MM.1S (cell line): Measurements from ENCODE around the gene LILRB5.
"Not testable (repeated sequence)": the region's sequence is repeated elsewhere in the genome, so short reads cannot be mapped to it uniquely, and the experiment has no call there.

Experiments used
- DNase-seq: peaks from one replicate; pipeline ENCODE4 v3.0.0-alpha.2; 2015
- H2AFZ ChIP-seq: fragments of 300-600 bp; sonication (generic); 2 replicates; pipeline ENCODE4 v1.6.0; 2016; ENCODE audit warnings: antibody characterized with exemption, low read length
- H3F3A ChIP-seq: fragments of 300-600 bp; sonication (generic); 2 replicates; pipeline ENCODE4 v1.6.1; 2016; ENCODE audit warnings: mild to moderate bottlenecking, antibody characterized with exemption, low read length, moderate library complexity, mixed read lengths; ENCODE audit not compliant: insufficient read depth
- H3K27ac ChIP-seq: fragments of 300-600 bp; sonication (generic); 2 replicates; pipeline ENCODE4 v1.5.1; 2016; ENCODE audit warnings: mild to moderate bottlenecking, low read length
- H3K27me3 ChIP-seq: fragments of 300-600 bp; sonication (generic); replicated peaks from 2 replicates; pipeline ENCODE4 v1.6.0; 2016; ENCODE audit warnings: low read length; ENCODE audit not compliant: insufficient read depth
- H3K36me3 ChIP-seq: fragments of 300-600 bp; sonication (generic); replicated peaks from 2 replicates; pipeline ENCODE4 v1.6.1; 2016; ENCODE audit warnings: mild to moderate bottlenecking, low read length, mixed read lengths; ENCODE audit not compliant: insufficient read depth
- H3K4me1 ChIP-seq: fragments of 300-600 bp; sonication (generic); 2 replicates; pipeline ENCODE4 v1.6.1; 2016; ENCODE audit warnings: low read length, mixed read lengths
- H3K4me2 ChIP-seq: fragments of 300-600 bp; sonication (generic); 2 replicates; pipeline ENCODE4 v1.6.0; 2016; ENCODE audit warnings: low read depth, low read length
- H3K4me3 ChIP-seq: fragments of 300-600 bp; sonication (generic); 2 replicates; pipeline ENCODE4 v1.5.1; 2016; ENCODE audit warnings: low read length, mixed read lengths
- H3K79me2 ChIP-seq: fragments of 300-600 bp; sonication (generic); 2 replicates; pipeline ENCODE4 v1.6.1; 2016; ENCODE audit warnings: mixed run types, low read length, mixed read lengths
- H3K9ac ChIP-seq: fragments of 300-600 bp; sonication (generic); 2 replicates; pipeline ENCODE4 v1.6.1; 2016; ENCODE audit warnings: low read length, mixed read lengths
- H3K9me2 ChIP-seq: fragments of 300-600 bp; sonication (generic); replicated peaks from 2 replicates; pipeline ENCODE4 v1.6.1; 2016; ENCODE audit warnings: mild to moderate bottlenecking, low read length, mixed read lengths; ENCODE audit not compliant: insufficient read depth
- H3K9me3 ChIP-seq: fragments of 300-600 bp; sonication (generic); replicated peaks from 2 replicates; pipeline ENCODE4 v1.6.1; 2016; ENCODE audit warnings: mild to moderate bottlenecking, low read length, mixed read lengths; ENCODE audit not compliant: insufficient read depth
- H4K20me1 ChIP-seq: fragments of 300-600 bp; sonication (generic); 2 replicates; pipeline ENCODE4 v1.6.1; 2016; ENCODE audit warnings: mild to moderate bottlenecking, low read length, moderate library complexity, mixed read lengths; ENCODE audit not compliant: insufficient read depth
- CTCF ChIP-seq: fragments of 300-600 bp; sonication (generic); IDR thresholded peaks from 2 replicates; pipeline ENCODE4 v1.5.1; 2016; ENCODE audit warnings: antibody characterized with exemption, low read length, mixed read lengths
- EZH2 ChIP-seq: fragments of 300-600 bp; sonication (generic); optimal IDR thresholded peaks from 2 replicates; pipeline ENCODE3; 2017; ENCODE audit warnings: low read depth, mild to moderate bottlenecking, antibody characterized with exemption, low read length, mixed read lengths
- EZH2phosphoT487 ChIP-seq: fragments of 300-600 bp; sonication (generic); IDR thresholded peaks from 2 replicates; pipeline ENCODE4 v1.6.1; 2018; ENCODE audit warnings: antibody characterized with exemption, low read length

The LILRB5 gene

DNA sequence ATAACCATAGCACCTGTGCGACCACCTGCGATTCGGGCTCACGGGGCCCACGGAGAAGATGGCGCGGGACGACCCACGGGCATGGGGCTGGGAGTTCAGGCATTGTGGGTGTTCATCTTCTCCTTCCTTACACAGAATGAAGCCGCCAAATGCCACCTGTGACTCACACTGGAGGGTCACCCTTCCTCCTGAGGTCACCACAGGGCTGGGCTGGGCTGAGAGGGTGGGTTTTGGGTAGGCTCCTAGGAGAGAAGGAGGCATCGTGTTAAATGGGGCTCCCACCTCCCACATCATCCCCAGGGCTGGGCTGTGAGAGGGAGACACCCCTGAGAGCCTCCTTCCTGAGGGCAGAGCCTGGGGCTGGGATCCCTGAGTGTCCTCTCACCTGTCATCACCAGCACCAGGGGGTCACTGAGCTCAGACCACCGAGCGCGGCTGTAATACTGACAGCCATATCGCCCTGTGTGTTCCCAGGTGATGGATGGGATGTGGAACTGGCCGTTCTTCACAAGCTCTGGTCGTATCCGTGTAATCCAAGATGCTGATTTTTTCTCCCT lies 22.4 kb upstream of the LILRB5 start:
- no peaks in the 10 kb centered on the region for H3K9me3 ChIP-seq
- H3K9ac ChIP-seq = no peak overlapping the region
- H3K79me2 ChIP-seq = no peaks in the 10 kb centered on the region
- H3K27me3 ChIP-seq = peaks cover 72% of the 10 kb centered on the region
- TF ChIP-seq CTCF (no peak), EZH2 (no peak), EZH2phosphoT487 (no peak)
- no peaks in the 10 kb centered on the region for H4K20me1 ChIP-seq
- no peak overlapping the region for H3K4me2 ChIP-seq
- DNase-seq = no peak
- H3F3A ChIP-seq = no peaks in the 10 kb centered on the region
- H2AFZ ChIP-seq = no peak overlapping the region
- no peaks in the 10 kb centered on the region for H3K36me3 ChIP-seq
- no peak overlapping the region for H3K4me3 ChIP-seq
- H3K4me1 ChIP-seq = no peaks in the 10 kb centered on the region
- no peaks in the 10 kb centered on the region for H3K9me2 ChIP-seq
- H3K27ac ChIP-seq = no peak overlapping the region

- H3K4me2 ChIP-seq, DNase-seq, H3K4me3 ChIP-seq, H4K20me1 ChIP-seq, H3K9me2 ChIP-seq, H3K9me3 ChIP-seq, H3F3A ChIP-seq, H3K4me1 ChIP-seq, H2AFZ ChIP-seq, H3K9ac ChIP-seq, H3K36me3 ChIP-seq, H3K79me2 ChIP-seq, H3K27ac ChIP-seq: not testable (repeated sequence)
- peaks cover 72% of the 10 kb centered on the region for H3K27me3 ChIP-seq
Measured at GRCh38 chr19:54278571-54279195, 21.6 kb upstream of the LILRB5 start.

DNA sequence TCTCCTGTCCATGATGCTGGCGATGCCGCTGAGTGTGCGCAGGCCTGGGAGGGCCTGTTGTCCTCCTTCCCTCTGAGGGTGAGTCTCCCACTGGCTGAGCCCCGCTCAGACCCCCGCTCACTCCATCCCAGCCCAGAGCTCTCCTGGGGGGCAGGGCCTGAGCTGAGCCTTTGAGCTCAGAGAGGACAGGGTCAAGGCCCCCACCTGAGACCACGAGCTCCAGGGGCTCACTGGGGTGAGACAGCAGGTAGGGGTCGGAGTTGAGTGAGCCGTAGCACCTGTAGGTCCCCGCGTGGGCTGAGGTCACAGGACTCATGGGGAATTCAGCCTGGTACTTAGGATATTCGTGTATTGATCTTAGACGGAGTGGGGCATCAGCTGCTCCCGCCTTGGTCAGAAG lies 21.0 kb upstream of the LILRB5 start:
- not testable (repeated sequence) for H2AFZ ChIP-seq, H3K4me1 ChIP-seq, DNase-seq, H3K27ac ChIP-seq, H3K9ac ChIP-seq, H3K36me3 ChIP-seq, H3K9me2 ChIP-seq, H3F3A ChIP-seq, H4K20me1 ChIP-seq, H3K9me3 ChIP-seq, H3K4me2 ChIP-seq, H3K79me2 ChIP-seq, H3K4me3 ChIP-seq
- peaks cover 72% of the 10 kb centered on the region for H3K27me3 ChIP-seq

- not testable (repeated sequence) for H3K9ac ChIP-seq, H3K4me3 ChIP-seq, H3F3A ChIP-seq, H3K9me2 ChIP-seq, H3K79me2 ChIP-seq, H3K9me3 ChIP-seq, DNase-seq, H4K20me1 ChIP-seq, H3K4me2 ChIP-seq, H2AFZ ChIP-seq, H3K27ac ChIP-seq, H3K4me1 ChIP-seq, H3K36me3 ChIP-seq
- peaks cover 67% of the 10 kb centered on the region for H3K27me3 ChIP-seq
Measured at GRCh38 chr19:54277111-54277615, 20.1 kb upstream of the LILRB5 start.

- no peak overlapping the region for H3K9ac ChIP-seq
- H3K9me2 ChIP-seq = no peaks in the 10 kb centered on the region
- H3K79me2 ChIP-seq = no peaks in the 10 kb centered on the region
- no peak overlapping the region for H3K27ac ChIP-seq
- no peak for DNase-seq
- H3F3A ChIP-seq = no peaks in the 10 kb centered on the region
- no peak overlapping the region for H3K4me3 ChIP-seq
- no peaks in the 10 kb centered on the region for H3K4me1 ChIP-seq
- no peaks in the 10 kb centered on the region for H4K20me1 ChIP-seq
- TF ChIP-seq EZH2 = no peak
- no peak for TF ChIP-seq EZH2phosphoT487
- no peak overlapping the region for H2AFZ ChIP-seq
- no peak overlapping the region for H3K4me2 ChIP-seq
- H3K27me3 ChIP-seq = peaks cover 63% of the 10 kb centered on the region
- no peaks in the 10 kb centered on the region for H3K36me3 ChIP-seq
- H3K9me3 ChIP-seq = no peaks in the 10 kb centered on the region
Measured at GRCh38 chr19:54275951-54276350, 18.9 kb upstream of the LILRB5 start.

DNA sequence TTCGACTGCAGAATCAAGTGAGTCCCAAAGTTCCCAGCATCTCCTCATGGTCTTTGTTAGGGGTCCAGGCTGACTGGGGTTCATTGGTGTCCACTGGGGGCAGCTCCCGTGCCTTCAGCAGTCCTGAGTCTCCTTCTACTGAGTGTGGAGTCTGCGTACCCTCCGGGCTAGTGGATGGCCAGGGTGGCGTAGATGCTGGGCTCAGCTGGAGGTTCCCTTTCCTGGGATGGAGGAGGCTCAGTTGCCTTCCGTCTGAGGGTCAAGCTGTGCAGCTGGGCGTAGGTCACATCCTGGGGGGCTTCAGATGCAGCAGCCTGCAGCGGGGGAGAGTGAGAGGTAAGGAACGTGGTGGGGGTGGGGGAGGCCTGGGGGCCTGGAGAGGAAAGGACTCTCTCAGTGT lies 17.4 kb upstream of the LILRB5 start:
- not testable (repeated sequence) for H3K27ac ChIP-seq, H3K4me3 ChIP-seq, H3K36me3 ChIP-seq, H3K9me3 ChIP-seq, H2AFZ ChIP-seq, H3K9ac ChIP-seq, H3K79me2 ChIP-seq, H3K9me2 ChIP-seq, H3K4me1 ChIP-seq, H3K4me2 ChIP-seq, DNase-seq, H3F3A ChIP-seq, H4K20me1 ChIP-seq
- H3K27me3 ChIP-seq = peaks cover 71% of the 10 kb centered on the region
